NT2/D1 (cell line): ENCODE data around the gene DAW1.
"Not testable (repeated sequence)": the region's sequence is repeated elsewhere in the genome, so short reads cannot be mapped to it uniquely, and the experiment has no call there.

Experiments
- DNase-seq: peaks from one replicate; pipeline ENCODE4 v3.0.0-alpha.2; 2011; ENCODE audit warnings: low read depth, low spot score
- H3K27me3 ChIP-seq: 2 replicates; pipeline ENCODE4 v1.6.0; 2011; ENCODE audit warnings: mild to moderate bottlenecking; ENCODE audit not compliant: insufficient read length, insufficient read depth
- H3K36me3 ChIP-seq: 2 replicates; pipeline ENCODE4 v1.6.1; 2011; ENCODE audit warnings: mild to moderate bottlenecking, low read length, mixed read lengths; ENCODE audit not compliant: insufficient read depth, insufficient read length
- H3K4me1 ChIP-seq: 2 replicates; pipeline ENCODE4 v1.5.1; 2011; ENCODE audit not compliant: insufficient read depth, insufficient read length
- H3K4me3 ChIP-seq: 2 replicates; pipeline ENCODE4 v1.5.1; 2011; ENCODE audit warnings: low read depth; ENCODE audit not compliant: insufficient read length
- H3K9ac ChIP-seq: 2 replicates; pipeline ENCODE4 v1.6.0; 2011; ENCODE audit warnings: low read depth; ENCODE audit not compliant: insufficient read length
- H3K9me3 ChIP-seq: 2 replicates; pipeline ENCODE4 v1.5.1; 2011; ENCODE audit warnings: mild to moderate bottlenecking, low read length; ENCODE audit not compliant: insufficient read depth
- SUZ12 ChIP-seq: IDR thresholded peaks from 2 replicates; pipeline ENCODE4 v1.6.1; 2011; ENCODE audit not compliant: insufficient read length, insufficient read depth; ENCODE audit errors: extremely low read depth
- YY1 ChIP-seq: IDR thresholded peaks from 2 replicates; pipeline ENCODE4 v1.6.1; 2011; ENCODE audit not compliant: insufficient read length, insufficient read depth
- ZNF274 ChIP-seq: IDR thresholded peaks from 2 replicates; pipeline ENCODE4 v1.6.1; 2011; ENCODE audit warnings: mild to moderate bottlenecking, low read depth, low read length

Gene DAW1

GRCh38 chr2:227829337-227829736, 42.1 kb upstream of the DAW1 start:
- H3K9ac ChIP-seq: no peak overlapping the region
- H3K4me1 ChIP-seq: peaks cover 3% of the 10 kb centered on the region
- no peak overlapping the region for H3K4me3 ChIP-seq
- TF ChIP-seq YY1 (no peak), ZNF274 (no peak), SUZ12 (no peak)
- no peak for DNase-seq
- H3K36me3 ChIP-seq: no peaks in the 10 kb centered on the region
- no peaks in the 10 kb centered on the region for H3K9me3 ChIP-seq
- peaks cover 2% of the 10 kb centered on the region for H3K27me3 ChIP-seq

GRCh38 chr2:227834423-227834822, 37.0 kb upstream of the DAW1 start:
- Histone ChIP-seq H3K9me3 (no peaks in the 10 kb centered on the region), H3K9ac (no peak overlapping the region), H3K4me3 (no peak overlapping the region), H3K27me3 (no peaks in the 10 kb centered on the region), H3K36me3 (no peaks in the 10 kb centered on the region), H3K4me1 (peaks cover under 1% of the 10 kb centered on the region)
- TF ChIP-seq SUZ12 (no peak), YY1 (no peak), ZNF274 (no peak)
- DNase-seq: no peak

- DNase-seq: no peak
- TF ChIP-seq SUZ12: no peak
- no peak for TF ChIP-seq ZNF274
- no peak for TF ChIP-seq YY1
- Histone ChIP-seq H3K4me3 (no peak overlapping the region), H3K9me3 (peaks cover 5% of the 10 kb centered on the region), H3K27me3 (no peaks in the 10 kb centered on the region), H3K36me3 (no peaks in the 10 kb centered on the region), H3K4me1 (peaks cover 3% of the 10 kb centered on the region), H3K9ac (no peak overlapping the region)
Observed at GRCh38 chr2:227834916-227835650, 36.3 kb upstream of the DAW1 start.

GRCh38 chr2:227839339-227840129, 31.9 kb upstream of the DAW1 start:
- not testable (repeated sequence) for H3K4me1 ChIP-seq, DNase-seq, H3K27me3 ChIP-seq, H3K36me3 ChIP-seq, H3K4me3 ChIP-seq, H3K9ac ChIP-seq, H3K9me3 ChIP-seq

GRCh38 chr2:227846831-227847230, 24.6 kb upstream of the DAW1 start:
- Histone ChIP-seq H3K4me3 (no peak overlapping the region), H3K9ac (no peak overlapping the region), H3K9me3 (0 out of 2 replicates have a peak, but pooled peaks cover 5% of the 10 kb centered on the region), H3K27me3 (no peaks in the 10 kb centered on the region), H3K36me3 (no peaks in the 10 kb centered on the region), H3K4me1 (no peaks in the 10 kb centered on the region)
- TF ChIP-seq SUZ12: no peak
- no peak for TF ChIP-seq ZNF274
- TF ChIP-seq YY1: no peak
- no peak for DNase-seq

GRCh38 chr2:227848146-227848545, 23.3 kb upstream of the DAW1 start:
- H3K9ac ChIP-seq: no peak overlapping the region
- DNase-seq: no peak
- H3K27me3 ChIP-seq: no peaks in the 10 kb centered on the region
- no peak for TF ChIP-seq SUZ12
- no peak for TF ChIP-seq ZNF274
- TF ChIP-seq YY1: no peak
- no peaks in the 10 kb centered on the region for H3K36me3 ChIP-seq
- H3K4me3 ChIP-seq: no peak overlapping the region
- H3K4me1 ChIP-seq: no peaks in the 10 kb centered on the region
- no peaks in the 10 kb centered on the region for H3K9me3 ChIP-seq

- Histone ChIP-seq H3K9ac (no peak overlapping the region), H3K4me1 (no peaks in the 10 kb centered on the region), H3K9me3 (no peaks in the 10 kb centered on the region), H3K4me3 (no peak overlapping the region), H3K27me3 (no peaks in the 10 kb centered on the region), H3K36me3 (no peaks in the 10 kb centered on the region)
- TF ChIP-seq SUZ12: no peak
- DNase-seq: no peak
Observed at GRCh38 chr2:227848586-227848985, 22.8 kb upstream of the DAW1 start.
